Activated CD4-positive, alpha-beta T cell treated with anti-CD3 and anti-CD28 coated beads for 36 hours (primary cell): Measurements from ENCODE around the gene FHDC1. TPM values are rescaled to one million over a fixed set of nuclear protein-coding genes. Genes with fewer than 3 reads are reported as not detected.

Experiments
- ATAC-seq: fragments of 200-7000 bp; cut with Tn5 transposase; one replicate; pipeline ENCODE4 v1.10.0; 2021; ENCODE audit warnings: mild to moderate bottlenecking, moderate library complexity
- CTCF ChIA-PET: fragments of 350-600 bp; sonication (Branson Sonifier 250); formaldehyde crosslinking; loops from one replicate; lab custom pipeline; 2021; ENCODE audit warnings: antibody characterized with exemption; lab: Charles Lee
- POLR2A ChIA-PET: fragments of 350-600 bp; sonication (Branson Sonifier 250); formaldehyde crosslinking; loops from one replicate; lab custom pipeline; 2021; ENCODE audit warnings: antibody characterized with exemption, inconsistent platforms; lab: Charles Lee
- DNase-seq: peaks from one replicate; pipeline ENCODE4 v3.0.0-alpha.2; 2020
- H3K27ac Mint-ChIP-seq: one replicate; pipeline ENCODE4 v1.8.0; 2021; ENCODE audit warnings: mixed read lengths
- H3K27me3 Mint-ChIP-seq: one replicate; pipeline ENCODE4 v1.8.0; 2021; ENCODE audit warnings: mixed read lengths
- H3K36me3 Mint-ChIP-seq: one replicate; pipeline ENCODE4 v1.8.0; 2021; ENCODE audit warnings: low read depth, mixed read lengths
- H3K4me1 Mint-ChIP-seq: one replicate; pipeline ENCODE4 v1.8.0; 2021; ENCODE audit warnings: mixed read lengths
- H3K4me3 Mint-ChIP-seq: one replicate; pipeline ENCODE4 v1.8.0; 2021; ENCODE audit warnings: mild to moderate bottlenecking, moderate library complexity, mixed read lengths
- H3K9me3 Mint-ChIP-seq: one replicate; pipeline ENCODE4 v1.8.0; 2021; ENCODE audit warnings: low read depth, mixed read lengths
- intact Hi-C, 2 experiments: fragments of 100-400 bp; cut with DNase I in 1 of 2; cut with micrococcal nuclease in 1 of 2; formaldehyde crosslinking; loops; one replicate each; pipeline versions ENCODE4 v1.14.2 to v1.15.1; 2022 to 2024; cut with DNase I, micrococcal nuclease
- total RNA-seq, 2 experiments: library from RNA; stranded (reverse); gene quantifications; one replicate each; pipeline ENCODE4 v1.2.3, GENCODE V29; 2021

Gene FHDC1
- total RNA-seq, 2 experiments from 2014 or later, result 0.09 TPM

DNA sequence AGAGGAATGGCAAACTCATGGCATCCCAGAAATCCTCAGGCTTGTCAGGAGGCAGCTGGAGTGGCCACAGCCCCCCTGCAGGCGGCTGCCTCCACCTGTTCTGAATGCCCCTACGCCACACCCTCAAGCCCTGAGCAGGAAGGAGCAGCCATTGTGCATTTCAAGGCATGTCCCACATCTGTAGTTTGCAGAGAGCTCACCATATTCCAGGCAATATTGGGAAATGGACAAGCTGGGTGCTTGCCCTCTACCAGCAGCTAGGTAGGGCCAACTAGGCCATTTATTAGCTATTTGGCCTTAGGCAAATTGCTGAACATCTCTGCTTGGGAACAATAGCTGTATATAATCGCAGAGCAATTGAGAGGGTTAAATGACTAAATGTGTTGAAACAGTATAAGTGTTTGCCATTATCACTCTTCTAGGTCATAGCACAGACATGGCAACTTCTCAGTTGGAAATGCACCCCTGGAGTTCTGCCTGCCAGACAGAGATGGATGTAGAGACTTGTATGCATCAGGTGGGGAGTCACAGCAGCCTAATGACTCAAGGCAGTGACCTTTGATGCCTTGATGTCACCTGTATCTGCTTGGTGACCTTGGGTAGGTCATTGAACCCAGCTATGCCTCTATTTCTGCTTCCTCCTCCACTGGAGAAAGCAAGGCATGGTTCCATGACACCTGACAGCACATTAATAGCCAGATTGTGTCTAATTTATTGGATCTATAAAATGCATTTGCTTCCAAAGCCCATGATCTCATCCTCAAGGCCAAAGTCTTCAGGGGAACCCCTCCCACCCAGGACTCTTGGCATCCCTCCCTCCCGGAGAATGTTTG, 52.8 kb downstream of the FHDC1 start:
- Mint-ChIP-seq H3K4me1 (no peaks in the 10 kb centered on the region), H3K27ac (no peak overlapping the region), H3K4me3 (no peak overlapping the region), H3K27me3 (no peaks in the 10 kb centered on the region), H3K36me3 (no peaks in the 10 kb centered on the region), H3K9me3 (no peaks in the 10 kb centered on the region)
- DNase-seq (no peak), ATAC-seq (no peak)
- CTCF ChIA-PET, result no interaction called here
- intact Hi-C loops, result no loop called here
- POLR2A ChIA-PET, result no interaction called here

- H3K27ac Mint-ChIP-seq, result no peak overlapping the region
- intact Hi-C loops, result no loop called here
- ATAC-seq (no peak), DNase-seq (no peak)
- no peaks in the 10 kb centered on the region for H3K4me1 Mint-ChIP-seq
- ChIA-PET CTCF (no interaction called here), POLR2A (no interaction called here)
- H3K27me3 Mint-ChIP-seq, result no peaks in the 10 kb centered on the region
- H3K4me3 Mint-ChIP-seq, result no peak overlapping the region
- H3K36me3 Mint-ChIP-seq, result no peaks in the 10 kb centered on the region
- no peaks in the 10 kb centered on the region for H3K9me3 Mint-ChIP-seq
Measured at GRCh38 chr4:152989554-152989970, 53.4 kb downstream of the FHDC1 start.

- Mint-ChIP-seq H3K4me1 (no peaks in the 10 kb centered on the region), H3K9me3 (no peaks in the 10 kb centered on the region), H3K36me3 (no peaks in the 10 kb centered on the region), H3K27me3 (peaks cover 2% of the 10 kb centered on the region), H3K4me3 (no peak overlapping the region), H3K27ac (no peak overlapping the region)
- ATAC-seq, result no peak
- ChIA-PET CTCF (interaction anchor here (1.1 kb wide), 1 partner anchor 12 kb away, joined by 3 read pairs; no protein-coding TSS in a partner anchor), POLR2A (no interaction called here)
- intact Hi-C loops, result no loop called here
- no peak for DNase-seq
Measured at GRCh38 chr4:152990471-152991131, 54.5 kb downstream of the FHDC1 start.

- Mint-ChIP-seq H3K27ac (no peak overlapping the region), H3K4me3 (no peak overlapping the region), H3K9me3 (no peaks in the 10 kb centered on the region), H3K27me3 (peaks cover 2% of the 10 kb centered on the region), H3K4me1 (no peaks in the 10 kb centered on the region), H3K36me3 (no peaks in the 10 kb centered on the region)
- no peak for DNase-seq
- no peak for ATAC-seq
- ChIA-PET CTCF (interaction anchor here (0.5 to 1.1 kb wide), 2 partner anchors 13 to 82 kb away, joined by 3 to 4 read pairs; no protein-coding TSS in a partner anchor), POLR2A (no interaction called here)
- intact Hi-C loops, result no loop called here
Measured at GRCh38 chr4:152991398-152991797, 55.3 kb downstream of the FHDC1 start.

GRCh38 chr4:152992027-152992426, 55.9 kb downstream of the FHDC1 start:
- no peaks in the 10 kb centered on the region for H3K36me3 Mint-ChIP-seq
- H3K9me3 Mint-ChIP-seq, result no peaks in the 10 kb centered on the region
- intact Hi-C loops, result no loop called here
- H3K27me3 Mint-ChIP-seq, result peaks cover 2% of the 10 kb centered on the region
- POLR2A ChIA-PET, result no interaction called here
- ATAC-seq (no peak), DNase-seq (no peak)
- H3K4me1 Mint-ChIP-seq, result no peaks in the 10 kb centered on the region
- no peak overlapping the region for H3K4me3 Mint-ChIP-seq
- CTCF ChIA-PET, result no interaction called here
- no peak overlapping the region for H3K27ac Mint-ChIP-seq

DNA sequence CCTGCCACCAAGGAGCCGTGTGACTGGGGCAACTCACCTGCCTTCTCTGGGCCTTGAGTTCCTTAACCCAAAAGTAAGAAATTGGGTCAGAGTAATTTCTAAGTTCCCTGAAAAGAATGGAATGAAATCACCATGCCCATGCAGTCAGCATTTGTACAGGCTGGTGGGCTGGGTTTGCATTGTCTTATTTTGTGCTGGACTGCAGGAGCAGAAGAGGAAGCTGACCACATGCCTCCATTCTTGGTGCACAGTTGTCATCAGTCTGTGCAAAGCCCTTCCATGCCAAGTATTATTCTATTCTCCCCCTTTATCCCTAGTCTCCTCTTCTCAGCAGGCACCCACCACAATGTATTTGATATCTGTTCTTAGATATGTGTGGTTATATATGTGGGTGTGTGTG, 56.3 kb downstream of the FHDC1 start:
- CTCF ChIA-PET, result no interaction called here
- Mint-ChIP-seq H3K27me3 (peaks cover 2% of the 10 kb centered on the region), H3K9me3 (no peaks in the 10 kb centered on the region), H3K36me3 (no peaks in the 10 kb centered on the region), H3K27ac (no peak overlapping the region), H3K4me1 (no peaks in the 10 kb centered on the region), H3K4me3 (no peak overlapping the region)
- ATAC-seq (no peak), DNase-seq (no peak)
- intact Hi-C loops, result no loop called here
- POLR2A ChIA-PET, result no interaction called here

DNA sequence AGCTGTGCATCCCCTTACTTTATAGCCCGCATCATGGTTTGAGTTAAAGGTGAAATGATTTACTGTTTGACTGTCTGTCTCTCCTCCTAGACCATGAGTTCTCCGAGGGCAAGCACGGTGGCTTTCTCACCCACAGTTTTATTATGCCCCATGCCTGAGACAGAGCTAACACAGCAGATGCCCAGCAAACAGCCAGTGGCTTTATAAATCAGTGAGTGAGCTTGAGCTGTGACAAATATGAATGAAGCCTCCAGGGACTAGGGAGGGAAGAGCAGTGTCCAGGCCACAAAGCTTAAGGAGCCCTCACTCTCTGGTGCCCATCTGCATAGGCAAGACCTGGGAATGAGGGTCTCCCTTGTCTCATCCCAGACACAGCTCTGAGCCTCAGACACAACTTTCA, 57.9 kb downstream of the FHDC1 start:
- intact Hi-C loops, result no loop called here
- Mint-ChIP-seq H3K36me3 (no peaks in the 10 kb centered on the region), H3K9me3 (no peaks in the 10 kb centered on the region), H3K27ac (no peak overlapping the region), H3K4me1 (no peaks in the 10 kb centered on the region), H3K4me3 (no peak overlapping the region), H3K27me3 (peaks cover 2% of the 10 kb centered on the region)
- ATAC-seq, result no peak
- no peak for DNase-seq
- CTCF ChIA-PET, result interaction anchor here (0.6 to 1.0 kb wide), 2 partner anchors 11 to 112 kb away, joined by 3 read pairs; no protein-coding TSS in a partner anchor
- POLR2A ChIA-PET, result no interaction called here

DNA sequence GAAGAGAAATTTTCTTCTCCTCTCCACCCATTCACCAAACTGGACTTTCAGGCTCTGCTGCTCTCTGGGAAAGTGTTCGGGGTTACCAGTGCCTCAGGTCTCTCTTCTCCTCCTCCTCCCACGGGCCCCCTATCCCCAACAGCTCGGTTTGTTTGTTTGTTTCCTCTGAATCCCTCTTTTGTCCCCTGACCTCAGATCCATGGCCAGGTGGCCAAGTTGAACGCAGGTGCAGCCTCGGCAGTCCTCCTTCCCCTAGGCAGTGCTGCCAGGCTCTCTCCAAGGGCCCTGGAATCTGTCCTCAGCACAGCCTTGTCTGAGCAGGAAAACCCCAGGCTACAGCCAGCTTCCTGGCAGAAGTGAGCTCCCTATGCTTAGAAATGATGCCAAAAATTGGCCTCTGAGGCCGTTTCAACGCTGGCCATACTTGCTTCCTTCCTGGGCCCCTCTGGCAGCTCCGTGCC, 60.0 kb downstream of the FHDC1 start:
- H3K36me3 Mint-ChIP-seq, result no peaks in the 10 kb centered on the region

GRCh38 chr4:152996672-152997071, 60.5 kb downstream of the FHDC1 start:
- peaks cover 2% of the 10 kb centered on the region for H3K27me3 Mint-ChIP-seq
- no peaks in the 10 kb centered on the region for H3K9me3 Mint-ChIP-seq
- no peak overlapping the region for H3K4me3 Mint-ChIP-seq
- ChIA-PET POLR2A (no interaction called here), CTCF (interaction anchor here (1.4 kb wide), 1 partner anchor 38 kb away, joined by 3 read pairs; no protein-coding TSS in a partner anchor)
- no peaks in the 10 kb centered on the region for H3K36me3 Mint-ChIP-seq
- no peak overlapping the region for H3K27ac Mint-ChIP-seq
- H3K4me1 Mint-ChIP-seq, result no peaks in the 10 kb centered on the region
- ATAC-seq (no peak), DNase-seq (no peak)
- intact Hi-C loops, result no loop called here

More for the DNA sequence above, 60.0 kb downstream of the FHDC1 start:
- DNase-seq (no peak), ATAC-seq (no peak)
- Mint-ChIP-seq H3K27ac (no peak overlapping the region), H3K4me1 (no peaks in the 10 kb centered on the region), H3K4me3 (no peak overlapping the region), H3K27me3 (peaks cover 2% of the 10 kb centered on the region), H3K9me3 (no peaks in the 10 kb centered on the region)
- CTCF ChIA-PET, result no interaction called here
- intact Hi-C loops, result no loop called here
- POLR2A ChIA-PET, result no interaction called here

- peaks cover 2% of the 10 kb centered on the region for H3K27me3 Mint-ChIP-seq
- ChIA-PET POLR2A (no interaction called here), CTCF (interaction anchor here (1.4 kb wide), 1 partner anchor 39 kb away, joined by 3 read pairs; no protein-coding TSS in a partner anchor)
- no peak overlapping the region for H3K4me3 Mint-ChIP-seq
- DNase-seq (no peak), ATAC-seq (no peak)
- no peak overlapping the region for H3K27ac Mint-ChIP-seq
- intact Hi-C loops, result no loop called here
- no peaks in the 10 kb centered on the region for H3K9me3 Mint-ChIP-seq
- no peaks in the 10 kb centered on the region for H3K4me1 Mint-ChIP-seq
- no peaks in the 10 kb centered on the region for H3K36me3 Mint-ChIP-seq
Measured at GRCh38 chr4:152997288-152997687, 61.2 kb downstream of the FHDC1 start.

DNA sequence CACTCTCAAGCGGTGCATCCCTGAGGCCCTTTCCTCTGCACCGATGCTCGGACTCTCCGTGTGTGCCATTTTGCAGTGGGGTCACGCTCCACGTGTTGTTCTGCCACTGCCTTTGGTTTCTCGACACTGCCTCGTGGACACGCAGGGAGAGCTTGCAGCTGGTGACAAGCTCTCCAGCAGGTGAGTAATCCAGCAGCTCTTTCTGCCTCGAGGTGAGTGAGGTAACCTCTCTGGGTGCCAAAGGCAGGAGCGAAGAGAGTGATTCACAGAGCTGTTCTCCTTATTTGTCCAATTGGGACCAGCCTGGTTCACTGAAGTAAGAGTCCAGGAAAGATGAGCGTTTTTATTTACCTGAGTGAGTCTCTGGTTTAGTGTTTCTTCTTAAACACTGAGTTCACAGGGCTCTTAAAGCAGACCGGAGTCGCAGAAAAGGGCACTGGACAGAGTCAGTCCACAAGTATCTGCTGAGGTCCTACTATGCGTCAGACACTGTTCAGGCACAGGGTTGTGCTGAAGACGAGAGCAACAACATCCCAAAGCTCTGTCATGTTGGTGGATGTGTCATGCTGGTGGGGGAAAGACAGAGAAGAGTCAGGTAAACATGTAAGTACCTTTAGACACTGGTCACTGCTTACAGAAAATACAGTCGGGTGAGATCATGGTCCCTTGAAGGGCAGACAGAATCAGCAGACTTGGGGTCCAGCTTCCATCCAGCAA, 61.8 kb downstream of the FHDC1 start:
- intact Hi-C loops, result no loop called here
- ChIA-PET POLR2A (no interaction called here), CTCF (interaction anchor here (1.4 kb wide), 1 partner anchor 39 kb away, joined by 3 read pairs; no protein-coding TSS in a partner anchor)
- DNase-seq, result no peak
- Mint-ChIP-seq H3K36me3 (no peaks in the 10 kb centered on the region), H3K27ac (no peak overlapping the region), H3K4me1 (no peaks in the 10 kb centered on the region), H3K4me3 (no peak overlapping the region), H3K9me3 (no peaks in the 10 kb centered on the region), H3K27me3 (peaks cover 2% of the 10 kb centered on the region)
- no peak for ATAC-seq
